GM19240 (cell line): ENCODE results near the gene XPNPEP1.

ENCODE experiments used
- DNase-seq: peaks from one replicate; pipeline ENCODE4 v3.0.0; 2011; ENCODE audit warnings: low spot score; ENCODE audit not compliant: insufficient read length

Gene XPNPEP1

DNA sequence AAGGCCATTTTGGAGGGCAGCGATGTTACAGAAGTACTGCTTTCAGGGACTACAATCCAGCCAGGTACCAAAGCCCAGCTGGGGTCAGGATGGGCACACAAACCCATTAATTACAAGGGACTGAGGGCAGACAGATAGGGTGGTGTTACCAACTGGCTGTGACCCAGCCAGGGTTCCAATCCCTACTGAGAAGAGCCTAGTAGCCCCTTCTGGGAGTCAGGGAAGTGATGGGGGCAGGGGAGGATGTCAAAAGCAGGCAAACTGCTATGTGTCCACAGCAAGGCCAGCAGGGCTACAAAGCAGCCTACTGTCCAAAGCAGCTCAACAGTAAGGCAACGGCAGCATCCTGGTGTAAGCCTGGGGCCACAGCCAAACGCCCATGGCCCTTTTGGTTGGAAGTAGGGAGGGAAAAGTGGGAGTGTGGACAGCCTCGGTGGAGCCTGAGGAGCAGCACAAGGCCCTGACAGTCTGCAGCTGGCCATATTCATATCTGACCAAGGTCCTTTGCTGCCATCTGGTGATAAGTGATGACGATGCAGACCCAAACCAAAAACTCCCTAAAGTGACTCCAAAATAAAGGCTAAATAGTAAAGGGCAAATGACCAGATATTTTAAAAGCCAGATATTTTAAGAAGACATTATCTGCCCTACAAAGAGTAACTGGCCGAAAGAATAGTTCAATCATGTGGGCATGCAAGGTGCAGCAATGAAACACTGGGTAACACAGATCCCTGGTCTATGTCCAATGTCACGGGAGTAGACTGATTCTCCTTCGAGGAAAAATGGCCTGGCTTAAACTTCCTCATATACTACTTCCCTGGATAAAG is 56.9 kb downstream of the XPNPEP1 start:
- DNase-seq = no peak

DNA sequence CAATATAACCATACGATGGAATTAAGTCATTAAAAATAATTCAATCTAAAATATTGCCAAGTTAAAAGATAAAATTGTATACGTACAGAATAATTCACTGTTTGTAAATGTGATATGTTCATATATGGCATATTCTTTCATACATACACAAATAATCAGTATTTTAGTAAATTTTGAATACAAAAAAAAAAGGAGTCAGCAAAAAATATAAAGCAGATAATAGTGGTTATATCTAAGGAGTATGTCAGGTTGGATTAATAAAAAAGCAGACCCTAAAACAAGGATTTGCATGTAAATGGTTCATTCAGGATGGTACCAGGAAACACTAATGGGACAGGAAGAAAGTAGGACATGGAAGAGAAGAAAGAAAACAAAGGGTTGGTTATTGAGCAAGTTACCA is 59.5 kb downstream of the XPNPEP1 start:
- DNase-seq = no peak

DNA sequence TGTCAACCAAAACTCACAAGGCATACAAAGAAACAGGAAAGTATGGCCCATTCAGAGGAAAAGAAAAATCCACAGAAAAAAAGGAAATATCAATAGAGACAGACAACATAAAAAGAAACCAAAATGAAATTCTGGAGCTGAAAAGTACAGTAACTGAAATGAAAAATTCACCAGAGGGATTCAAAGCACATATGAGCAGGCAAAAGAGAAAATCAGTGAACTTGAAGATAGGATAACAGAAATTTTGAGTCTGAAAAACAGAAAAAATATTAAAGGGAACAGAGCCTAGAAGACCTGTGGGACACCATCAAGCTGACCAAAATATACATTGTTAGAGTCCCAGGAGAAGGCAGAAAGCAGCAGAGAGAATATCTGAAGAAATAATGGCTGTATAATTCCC is 60.6 kb downstream of the XPNPEP1 start:
- no peak for DNase-seq

DNA sequence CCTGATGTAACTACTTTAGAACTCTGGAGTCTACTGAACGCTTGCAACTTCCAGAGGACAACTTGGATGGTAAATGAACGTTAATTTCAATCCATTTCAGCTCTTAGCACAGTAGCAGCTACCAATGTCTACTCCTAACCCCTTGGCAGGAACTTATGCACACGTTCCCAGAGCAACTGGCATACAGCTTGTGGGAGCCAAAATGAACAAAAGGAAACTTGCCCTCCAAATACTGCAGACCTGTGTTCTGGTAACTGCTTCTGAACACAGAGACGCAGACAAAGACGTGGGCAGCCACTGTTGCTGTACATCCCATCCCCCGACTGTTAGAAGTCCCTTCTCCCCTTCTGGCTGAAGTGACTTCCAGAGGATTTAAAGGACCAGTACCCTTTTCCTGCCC is 61.3 kb downstream of the XPNPEP1 start:
- DNase-seq = no peak

GRCh38 chr10:109861081-109861480 is 62.2 kb downstream of the XPNPEP1 start:
- no peak for DNase-seq

- DNase-seq = no peak
Measured at GRCh38 chr10:109859221-109859620, 64.1 kb downstream of the XPNPEP1 start.

GRCh38 chr10:109855746-109856145 is 67.6 kb downstream of the XPNPEP1 start:
- DNase-seq = no peak

DNA sequence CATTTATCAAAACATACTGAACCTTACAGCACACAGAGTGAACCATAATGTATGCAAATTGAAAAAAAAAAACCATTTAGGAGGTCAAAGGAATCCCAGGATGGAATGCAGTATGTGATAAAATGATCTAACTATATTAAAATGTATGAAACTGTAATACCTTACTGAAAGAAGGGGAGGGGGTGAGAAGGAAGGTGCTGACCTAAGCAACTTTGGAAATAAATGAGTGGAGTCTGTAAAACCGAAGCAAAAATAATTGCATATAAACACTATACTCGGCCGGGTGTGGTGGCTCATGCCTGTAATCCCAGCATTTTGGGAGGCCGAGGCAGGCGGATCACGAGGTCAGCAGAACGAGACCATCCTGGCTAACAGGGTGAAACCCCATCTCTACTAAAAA is 69.4 kb downstream of the XPNPEP1 start:
- DNase-seq = no peak

DNA sequence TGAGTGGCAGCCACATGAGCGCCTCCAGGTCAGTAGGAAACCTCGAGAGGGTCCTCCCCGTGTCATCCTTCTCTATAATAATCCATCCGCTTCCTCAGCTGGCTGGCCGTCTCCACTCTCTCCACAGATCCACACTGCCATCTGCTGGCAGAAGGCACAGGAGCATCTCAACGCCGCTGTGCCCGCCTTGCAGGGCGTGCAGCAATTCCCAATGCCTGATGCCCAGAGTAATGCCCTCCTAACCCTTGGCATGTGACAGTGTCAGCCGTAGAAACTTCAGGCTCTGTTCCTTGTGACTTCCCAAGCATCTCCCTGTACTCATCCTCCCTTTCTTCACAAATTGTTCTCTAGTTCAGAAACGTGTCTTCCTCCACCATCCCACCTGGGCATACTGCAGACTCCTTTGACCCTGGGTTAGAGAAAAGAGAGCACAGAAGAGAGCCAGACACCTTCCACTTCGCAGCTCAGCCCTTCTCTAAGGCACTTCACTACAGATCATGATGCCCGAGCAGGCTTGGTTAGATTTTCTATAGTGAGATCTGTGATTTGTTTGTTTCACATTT is 70.8 kb downstream of the XPNPEP1 start:
- peak; percentile 29 for DNase-seq

GRCh38 chr10:109851616-109852474 is 71.5 kb downstream of the XPNPEP1 start:
- DNase-seq = no peak

- no peak for DNase-seq
Measured at GRCh38 chr10:109846832-109847231, 76.5 kb downstream of the XPNPEP1 start.

- no peak for DNase-seq
Measured at GRCh38 chr10:109845308-109845707, 78.0 kb downstream of the XPNPEP1 start.

GRCh38 chr10:109838592-109839244 is 84.6 kb downstream of the XPNPEP1 start:
- no peak for DNase-seq

- no peak for DNase-seq
Measured at GRCh38 chr10:109837384-109837783, 85.9 kb downstream of the XPNPEP1 start.

- DNase-seq = no peak
Measured at GRCh38 chr10:109835257-109835656, 88.1 kb downstream of the XPNPEP1 start.

- no peak for DNase-seq
Measured at GRCh38 chr10:109831846-109832245, 91.5 kb downstream of the XPNPEP1 start.

DNA sequence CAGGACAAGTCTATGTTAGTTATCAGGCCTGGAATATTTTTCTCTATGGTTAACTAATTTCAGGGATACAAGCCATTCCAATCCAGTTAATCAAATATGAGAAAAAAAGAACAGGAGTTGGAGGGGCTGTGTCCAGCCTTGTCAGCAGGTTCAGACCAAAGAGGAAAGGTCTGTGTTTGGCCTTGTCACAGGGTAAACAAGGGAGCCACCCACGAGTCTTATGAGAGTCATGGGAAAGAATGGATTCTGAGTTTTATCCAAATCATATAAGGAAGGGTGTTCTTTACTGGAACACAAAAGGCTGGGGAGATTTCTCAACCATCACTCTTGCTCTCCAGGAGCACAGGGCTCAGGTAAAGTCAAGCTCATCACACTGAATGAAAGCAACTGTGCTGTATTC is 99.1 kb downstream of the XPNPEP1 start:
- no peak for DNase-seq

DNA sequence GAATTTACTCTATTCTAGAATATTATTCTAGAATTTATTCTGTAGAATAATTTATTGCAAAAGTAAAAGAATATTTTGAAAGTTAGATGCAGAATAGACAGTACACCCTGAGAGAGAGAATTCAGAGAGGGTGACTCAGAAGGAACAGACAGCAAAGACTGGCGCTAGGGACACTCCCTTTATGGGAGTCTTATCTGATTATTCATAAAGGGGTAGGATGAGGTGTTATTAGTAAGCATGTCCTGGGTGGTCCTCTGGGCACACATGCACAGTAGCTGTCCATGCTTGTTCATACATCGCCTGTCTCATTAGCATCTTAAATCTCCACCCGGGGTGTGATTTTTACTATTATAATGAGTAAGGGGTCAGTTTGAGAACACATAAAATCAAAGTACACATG is 100.1 kb downstream of the XPNPEP1 start:
- DNase-seq = no peak

DNA sequence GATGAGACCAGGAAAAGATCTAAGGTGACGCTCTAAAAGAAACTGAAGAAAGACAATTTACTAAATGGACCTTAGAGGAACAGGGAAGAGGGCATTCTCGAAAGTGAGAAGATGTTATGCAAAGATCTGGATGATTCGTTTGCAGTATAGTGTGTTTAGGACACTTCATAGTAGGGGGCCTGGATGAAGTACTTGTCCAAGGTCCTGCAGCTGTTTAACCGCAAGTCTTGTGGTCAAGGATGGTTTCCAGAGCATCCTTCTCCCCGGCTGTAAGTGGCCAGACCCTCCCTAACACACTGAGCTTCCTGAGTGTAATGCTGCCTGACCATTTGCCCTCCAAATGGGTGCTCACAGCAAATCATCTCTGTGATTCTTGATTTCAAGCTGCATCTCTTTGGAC is 101.6 kb downstream of the XPNPEP1 start:
- no peak for DNase-seq

DNA sequence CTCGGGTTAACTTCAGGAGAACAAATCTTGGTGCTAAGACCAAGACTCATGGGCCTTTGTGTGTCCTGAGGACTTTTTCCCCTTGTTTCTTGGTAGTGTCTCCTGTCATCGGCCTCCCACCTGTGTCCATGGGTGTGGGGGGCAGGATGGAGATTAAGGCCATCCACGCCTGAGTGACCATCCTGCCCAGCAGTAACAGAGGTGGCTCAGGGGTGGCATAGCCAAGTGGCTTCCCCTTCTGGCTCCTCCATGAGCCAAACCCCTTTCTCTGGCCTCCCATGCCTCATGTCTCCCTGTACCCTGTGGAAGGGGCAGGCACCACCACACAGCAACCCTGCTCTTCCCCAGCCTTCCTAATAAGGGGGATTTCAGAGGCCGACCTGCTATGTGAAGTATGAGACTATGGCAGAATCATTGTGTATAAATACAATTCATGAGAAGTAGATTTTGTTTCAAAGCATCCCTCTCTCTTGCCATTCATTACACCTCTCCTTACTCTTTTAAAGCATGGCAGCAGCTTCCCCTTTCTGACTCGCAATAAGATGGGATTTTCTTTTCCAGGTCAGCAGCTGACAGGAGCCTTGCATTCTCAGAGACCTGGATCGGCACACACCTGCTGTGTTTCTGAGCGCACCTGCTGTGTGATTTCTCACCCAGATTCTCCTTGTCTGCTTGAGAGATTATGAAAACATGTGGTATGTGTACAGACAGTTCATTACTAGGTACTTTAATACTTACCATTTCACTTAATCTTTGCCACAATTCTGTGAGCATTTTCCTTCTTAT is 102.5 kb downstream of the XPNPEP1 start:
- DNase-seq = no peak

GRCh38 chr10:109819807-109820206 is 103.5 kb downstream of the XPNPEP1 start:
- DNase-seq = no peak
